GM12865 (cell line): ENCODE measurements around the gene SLTM.

Source experiments
- DNase-seq: peaks from one replicate; pipeline ENCODE4 v3.0.0; 2010; ENCODE audit warnings: low read depth
- H3K4me3 ChIP-seq: 2 replicates; pipeline ENCODE4 v1.5.1; 2011; ENCODE audit warnings: mild to moderate bottlenecking, low read depth, low read length, control low read depth
- CTCF ChIP-seq: IDR thresholded peaks from 2 replicates; pipeline ENCODE4 v1.5.1; 2011; ENCODE audit warnings: low read length, control low read depth, low read depth, inconsistent platforms; ENCODE audit not compliant: insufficient read depth; ENCODE audit errors: missing control alignments

SLTM gene

GRCh38 chr15:58933281-58934113 is at the start of gene SLTM:
TSS of gene SLTM (minus strand) at chr15:58933679. CDS start at chr15:58933565, 114 bp downstream.
- DNase-seq = peak; percentile 98
- peak within 1 kb of the TSS; percentile 66 for H3K4me3 ChIP-seq
- TF ChIP-seq CTCF = no peak

DNA sequence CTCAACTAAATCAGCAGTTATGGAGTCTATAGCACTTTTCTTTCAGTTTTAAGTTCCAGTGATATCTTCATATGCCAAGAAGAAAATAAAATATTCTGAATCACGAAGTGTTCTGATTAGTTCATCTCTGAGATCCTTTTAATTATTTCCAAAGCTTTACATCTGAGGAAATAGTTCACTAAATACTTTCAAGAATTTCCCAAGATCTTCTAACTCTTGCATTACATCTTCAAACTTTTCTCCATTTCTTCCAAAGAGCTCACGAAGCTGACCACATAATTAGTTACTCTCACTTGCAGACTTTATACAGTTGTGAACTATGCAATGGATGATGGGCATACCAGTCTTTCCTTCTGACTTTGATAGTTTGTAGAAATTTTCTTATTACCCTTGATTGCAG is 49.8 kb upstream of the SLTM start:
- no peak for TF ChIP-seq CTCF
- DNase-seq = no peak
- no peak overlapping the region for H3K4me3 ChIP-seq

DNA sequence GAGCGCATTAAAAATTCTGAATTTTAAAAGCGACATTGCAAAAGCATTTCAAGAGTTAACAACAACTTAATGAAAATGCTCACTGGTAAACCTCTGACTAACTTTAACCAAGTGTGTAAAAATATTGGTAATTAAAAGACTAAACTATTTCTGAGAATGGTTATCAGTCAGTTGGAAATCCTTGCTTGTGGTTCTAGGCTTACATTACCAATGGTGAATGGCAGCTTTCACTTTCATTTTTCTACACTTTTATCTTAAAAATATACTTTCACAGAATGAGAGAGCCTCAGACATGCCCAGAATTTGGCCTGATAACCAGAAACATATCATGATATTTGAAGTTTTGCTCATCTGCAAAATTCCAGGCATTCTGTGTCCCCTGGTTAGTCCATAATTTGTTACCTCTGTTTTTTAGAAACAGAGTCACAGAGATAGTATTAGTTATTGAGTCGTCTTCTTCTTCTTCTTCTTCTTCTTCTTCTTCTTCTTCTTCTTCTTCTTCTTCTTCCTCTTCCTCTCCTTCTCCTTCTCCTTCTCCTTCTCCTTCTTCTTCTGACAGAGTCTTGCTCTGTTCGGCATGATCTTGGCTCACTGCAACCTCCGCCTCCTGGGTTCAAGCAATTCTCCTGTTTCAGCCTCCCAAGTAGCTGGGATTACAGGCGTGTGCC is 48.5 kb upstream of the SLTM start:
- H3K4me3 ChIP-seq = peak overlapping the region; percentile 52
- TF ChIP-seq CTCF = no peak
- peak; percentile 58 for DNase-seq

GRCh38 chr15:58980351-58980939 is 47.0 kb upstream of the SLTM start:
- H3K4me3 ChIP-seq = peak overlapping the region; percentile 50
- peak; percentile 31 for TF ChIP-seq CTCF
- DNase-seq = peak; percentile 65

- TF ChIP-seq CTCF = no peak
- H3K4me3 ChIP-seq = no peak overlapping the region
- DNase-seq = no peak
Measured at GRCh38 chr15:58977887-58978286, 44.4 kb upstream of the SLTM start.

- TF ChIP-seq CTCF = no peak
- H3K4me3 ChIP-seq = no peak overlapping the region
- no peak for DNase-seq
Measured at GRCh38 chr15:58967479-58967878, 34.0 kb upstream of the SLTM start.
